ENCODE results near the gene FAM209B. TPM values are rescaled to one million over a fixed set of nuclear protein-coding genes. Genes with fewer than 3 reads are reported as not detected.

Gene FAM209B
- total RNA-seq, 2 donors from 2014 or later, result not detected

DNA sequence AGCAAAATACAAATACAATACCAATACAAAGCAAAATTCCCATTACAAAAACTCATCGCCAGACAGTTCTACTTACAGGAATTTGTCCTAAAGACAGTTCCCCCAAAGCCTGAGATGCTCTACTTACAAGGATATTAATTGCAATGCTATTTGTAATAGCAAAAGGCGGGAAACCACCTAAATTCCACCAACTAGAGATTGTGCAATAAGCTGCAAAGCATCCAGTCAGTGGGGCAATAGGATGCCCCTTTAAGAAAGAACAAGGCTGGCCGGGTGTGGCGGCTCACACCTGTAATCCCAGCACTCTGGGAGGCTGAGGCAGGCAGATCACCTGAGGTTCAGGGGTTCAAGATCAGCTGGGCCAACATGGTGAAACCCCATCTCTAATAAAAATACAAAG lies 39.1 kb downstream of the FAM209B start:
- H3K27ac ChIP-seq, result no peak overlapping the region
- no peak for ATAC-seq
- TF ChIP-seq POLR2A (IDR thresholded peaks at IDR 0.05) (no peak), CTCF (IDR thresholded peaks at IDR 0.05) (no peak)
- no peaks in the 10 kb centered on the region for H3K27me3 ChIP-seq
- DNase-seq, result no peak
- H3K36me3 ChIP-seq (replicated peaks in 1 of 2; ENCODE audit: insufficient read depth in 1 of 2, low read depth in 2 of 2), result no peaks in the 10 kb centered on the region
- intact Hi-C loops (cut with DNase I), result no loop called here
- H3K9me3 ChIP-seq, result no peaks in the 10 kb centered on the region
- no peak overlapping the region for H3K4me3 ChIP-seq
- 76 to 77% methylated on average over 4 of the region's 4 CpGs for WGBS, 2 donors
- H3K4me1 ChIP-seq, result no peaks in the 10 kb centered on the region

DNA sequence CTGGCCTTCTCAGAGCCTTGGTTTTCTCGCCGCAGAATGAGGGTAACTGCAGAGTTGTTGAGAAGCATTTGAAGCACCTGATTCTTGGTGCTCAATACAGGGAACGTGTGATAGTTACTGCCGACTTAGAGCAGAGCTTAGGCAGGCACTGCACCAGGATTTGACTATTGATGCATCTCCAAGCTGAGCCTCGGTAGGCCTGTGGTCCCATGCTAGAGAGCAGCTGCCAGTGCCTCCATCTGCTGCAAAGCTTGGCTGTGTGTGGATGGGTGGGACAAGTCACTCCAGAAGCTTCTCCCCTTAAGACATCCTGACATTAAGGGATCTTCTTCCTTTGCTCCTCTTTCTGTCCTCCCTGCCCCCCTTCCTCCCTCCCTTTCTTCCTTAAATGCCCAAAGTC lies 40.9 kb downstream of the FAM209B start:
- 84 to 85% methylated on average over 5 of the region's 5 CpGs for WGBS, 2 donors
- no peak for DNase-seq
- no peaks in the 10 kb centered on the region for H3K4me1 ChIP-seq
- H3K9me3 ChIP-seq, result no peaks in the 10 kb centered on the region
- H3K4me3 ChIP-seq, result no peak overlapping the region
- intact Hi-C loops (cut with DNase I), result no loop called here
- no peak for TF ChIP-seq CTCF (IDR thresholded peaks at IDR 0.05)
- no peak for TF ChIP-seq POLR2A (IDR thresholded peaks at IDR 0.05)
- no peaks in the 10 kb centered on the region for H3K27me3 ChIP-seq
- no peak for ATAC-seq
- no peaks in the 10 kb centered on the region for H3K36me3 ChIP-seq (replicated peaks in 1 of 2; ENCODE audit: insufficient read depth in 1 of 2, low read depth in 2 of 2)
- no peak overlapping the region for H3K27ac ChIP-seq

- Histone ChIP-seq H3K4me1 (no peaks in the 10 kb centered on the region), H3K36me3 (replicated peaks in 1 of 2; ENCODE audit: insufficient read depth in 1 of 2, low read depth in 2 of 2) (no peaks in the 10 kb centered on the region), H3K4me3 (no peak overlapping the region), H3K27me3 (no peaks in the 10 kb centered on the region), H3K9me3 (no peaks in the 10 kb centered on the region), H3K27ac (no peak overlapping the region)
- no peak for TF ChIP-seq CTCF (IDR thresholded peaks at IDR 0.05)
- no peak for DNase-seq
- ATAC-seq, result no peak
- WGBS, 2 donors, result 52 to 66% methylated on average over 9 to 10 of the region's 10 CpGs
- intact Hi-C loops (cut with DNase I), result no loop called here
Observed at GRCh38 chr20:56574531-56575142, 41.6 kb downstream of the FAM209B start.

- WGBS, 2 donors, result 56 to 65% methylated on average over 9 of the region's 9 CpGs
- Histone ChIP-seq H3K27me3 (no peaks in the 10 kb centered on the region), H3K27ac (no peak overlapping the region), H3K4me3 (no peak overlapping the region), H3K36me3 (replicated peaks in 1 of 2; ENCODE audit: insufficient read depth in 1 of 2, low read depth in 2 of 2) (no peaks in the 10 kb centered on the region), H3K9me3 (no peaks in the 10 kb centered on the region), H3K4me1 (no peaks in the 10 kb centered on the region)
- intact Hi-C loops (cut with DNase I), result no loop called here
- TF ChIP-seq CTCF (IDR thresholded peaks at IDR 0.05) (no peak), POLR2A (IDR thresholded peaks at IDR 0.05) (no peak)
- no peak for ATAC-seq
- no peak for DNase-seq
Observed at GRCh38 chr20:56575157-56575556, 42.1 kb downstream of the FAM209B start.

DNA sequence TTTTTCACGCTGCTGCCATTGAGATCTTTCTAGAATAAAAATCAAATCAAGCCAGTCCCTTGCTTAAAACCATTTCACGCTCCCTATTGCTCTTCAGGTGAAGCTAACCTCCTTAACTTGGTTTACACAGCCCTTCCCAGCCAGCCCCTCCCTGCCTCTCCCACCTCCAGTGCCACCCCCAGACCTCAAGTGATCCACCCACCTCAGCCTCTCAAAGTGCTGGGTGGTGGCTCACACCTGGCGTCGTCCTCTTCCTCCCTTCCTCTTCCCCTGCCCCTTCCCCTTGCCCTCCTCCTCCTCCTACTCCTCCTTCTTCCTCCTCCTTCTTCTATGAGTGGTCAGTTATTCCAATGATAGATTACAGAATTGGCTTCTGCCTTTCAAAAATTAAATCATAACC lies 42.9 kb downstream of the FAM209B start:
- no peak for DNase-seq
- no peak overlapping the region for H3K4me3 ChIP-seq

More for the DNA sequence above, 42.9 kb downstream of the FAM209B start:
- TF ChIP-seq POLR2A (IDR thresholded peaks at IDR 0.05) (no peak), CTCF (IDR thresholded peaks at IDR 0.05) (no peak)
- WGBS, 2 donors, result 49% methylated on average over 4 of the region's 4 CpGs
- intact Hi-C loops (cut with DNase I), result no loop called here
- Histone ChIP-seq H3K4me1 (no peaks in the 10 kb centered on the region), H3K27ac (no peak overlapping the region), H3K27me3 (no peaks in the 10 kb centered on the region), H3K36me3 (replicated peaks in 1 of 2; ENCODE audit: insufficient read depth in 1 of 2, low read depth in 2 of 2) (no peaks in the 10 kb centered on the region), H3K9me3 (no peaks in the 10 kb centered on the region)
- ATAC-seq, result no peak

Measured in body of pancreas (tissue), 4 donors.